ENCODE measurements around the gene NYNRIN. TPM values are rescaled to one million over a fixed set of nuclear protein-coding genes. Genes with fewer than 3 reads are reported as not detected.

NYNRIN gene
- total RNA-seq, 1 experiment from 2014 or later = 0.31 TPM

GRCh38 chr14:24459331-24459730, 60.5 kb downstream of the NYNRIN start:
- in situ Hi-C loops (cut with HindIII; ENCODE audit: low pct_unique_long_range_greater_than_20kb, low sequenced_read_pairs) = no loop called here
- POLR2A ChIA-PET = no interaction called here
- CTCF ChIA-PET = no interaction called here
- no peaks in the 10 kb centered on the region for H3K36me3 ChIP-seq (ENCODE audit: control insufficient read depth, insufficient read depth, low read length)
- H3K4me1 ChIP-seq (ENCODE audit: control insufficient read depth, insufficient read depth, low read length) = no peaks in the 10 kb centered on the region
- intact Hi-C loops (cut with micrococcal nuclease; ENCODE audit: unreplicated experiment) = no loop called here
- no peak overlapping the region for H3K27ac ChIP-seq (ENCODE audit: low read length)
- no TSS peak for BruUV-seq (replicated peaks)
- no peaks in the 10 kb centered on the region for H3K27me3 ChIP-seq (ENCODE audit: control insufficient read depth, insufficient read depth, low read length)
- DNase-seq (ENCODE audit: low read depth, low spot score) (no peak), ATAC-seq (no peak)
- no peaks in the 10 kb centered on the region for H3K9me3 ChIP-seq (ENCODE audit: control insufficient read depth, insufficient read depth, low read depth, low read length)
- H3K4me3 ChIP-seq (ENCODE audit: low read depth in 2 of 2, low read length in 2 of 2) = no peak overlapping the region
- no peak for TF ChIP-seq SIN3A (IDR thresholded peaks at IDR 0.05; ENCODE audit: borderline replicate concordance, insufficient read depth, low read depth, low read length)
- no peak for TF ChIP-seq POLR2AphosphoS5 (IDR thresholded peaks at IDR 0.05; ENCODE audit: low read depth, low read length)
- no peak for TF ChIP-seq REST (IDR thresholded peaks at IDR 0.05; ENCODE audit: insufficient read depth in 1 of 2, low read depth in 2 of 2, low read length in 1 of 2)
- no peak for TF ChIP-seq CTCF (IDR thresholded peaks at IDR 0.05)
- TF ChIP-seq TCF7L2 (IDR thresholded peaks at IDR 0.05; ENCODE audit: low read depth, low read length) = no peak

- no peaks in the 10 kb centered on the region for H3K9me3 ChIP-seq (ENCODE audit: control insufficient read depth, insufficient read depth, low read depth, low read length)
- intact Hi-C loops (cut with micrococcal nuclease; ENCODE audit: unreplicated experiment) (no loop called here), in situ Hi-C loops (cut with HindIII; ENCODE audit: low pct_unique_long_range_greater_than_20kb, low sequenced_read_pairs) (no loop called here)
- H3K4me1 ChIP-seq (ENCODE audit: control insufficient read depth, insufficient read depth, low read length) = no peaks in the 10 kb centered on the region
- CTCF ChIA-PET = no interaction called here
- no peak overlapping the region for H3K27ac ChIP-seq (ENCODE audit: low read length)
- DNase-seq (ENCODE audit: low read depth, low spot score) = no peak
- no peak for TF ChIP-seq REST (IDR thresholded peaks at IDR 0.05; ENCODE audit: insufficient read depth in 1 of 2, low read depth in 2 of 2, low read length in 1 of 2)
- no peak for TF ChIP-seq POLR2AphosphoS5 (IDR thresholded peaks at IDR 0.05; ENCODE audit: low read depth, low read length)
- TF ChIP-seq SIN3A (IDR thresholded peaks at IDR 0.05; ENCODE audit: borderline replicate concordance, insufficient read depth, low read depth, low read length) = no peak
- TF ChIP-seq TCF7L2 (IDR thresholded peaks at IDR 0.05; ENCODE audit: low read depth, low read length) = no peak
- TF ChIP-seq CTCF (IDR thresholded peaks at IDR 0.05) = no peak
- no peak overlapping the region for H3K4me3 ChIP-seq (ENCODE audit: low read depth in 2 of 2, low read length in 2 of 2)
- POLR2A ChIA-PET = no interaction called here
- no TSS peak for BruUV-seq (replicated peaks)
- ATAC-seq = no peak
- H3K27me3 ChIP-seq (ENCODE audit: control insufficient read depth, insufficient read depth, low read length) = no peaks in the 10 kb centered on the region
- no peaks in the 10 kb centered on the region for H3K36me3 ChIP-seq (ENCODE audit: control insufficient read depth, insufficient read depth, low read length)
Measured at GRCh38 chr14:24461336-24461735, 62.5 kb downstream of the NYNRIN start.
